Ishikawa (cell line): ENCODE measurements around the gene EPHA2.

Experiments
- CEBPB ChIP-seq: IDR thresholded peaks from 2 replicates; pipeline ENCODE4 v1.6.1; 2012
- CREB1 ChIP-seq: IDR thresholded peaks from 2 replicates; pipeline ENCODE4 v1.6.1; 2012; ENCODE audit warnings: low read depth
- EGR1 ChIP-seq: IDR thresholded peaks from 2 replicates; pipeline ENCODE4 v1.6.1; 2012
- EP300 ChIP-seq: IDR thresholded peaks from 2 replicates; pipeline ENCODE4 v1.6.1; 2012; ENCODE audit warnings: borderline replicate concordance
- FOXM1 ChIP-seq: IDR thresholded peaks from 2 replicates; pipeline ENCODE4 v1.6.1; 2012; ENCODE audit warnings: low read depth, borderline replicate concordance
- NFIC ChIP-seq: IDR thresholded peaks from 2 replicates; pipeline ENCODE4 v1.6.1; 2012
- RAD21 ChIP-seq: IDR thresholded peaks from 2 replicates; pipeline ENCODE4 v1.6.1; 2012; ENCODE audit warnings: low read depth
- TAF1 ChIP-seq: IDR thresholded peaks from 2 replicates; pipeline ENCODE4 v1.6.1; 2012; ENCODE audit warnings: low read depth, mild to moderate bottlenecking
- TCF12 ChIP-seq: IDR thresholded peaks from 2 replicates; pipeline ENCODE4 v1.6.1; 2012; ENCODE audit warnings: low read depth
- TEAD4 ChIP-seq: IDR thresholded peaks from 2 replicates; pipeline ENCODE4 v1.6.1; 2012
- YY1 ChIP-seq: IDR thresholded peaks from 2 replicates; pipeline ENCODE4 v1.6.1; 2012; ENCODE audit warnings: low read depth
- ZBTB7A ChIP-seq: IDR thresholded peaks from 2 replicates; pipeline ENCODE4 v1.6.1; 2012; ENCODE audit warnings: low read depth
- TF ChIP-seq, protein P1 (sequence below): IDR thresholded peaks from 2 replicates; pipeline ENCODE4 v1.6.1; 2012
- TF ChIP-seq, protein P2 (sequence below): IDR thresholded peaks from 2 replicates; pipeline ENCODE4 v1.6.1; 2012
- TF ChIP-seq, protein P3 (sequence below): IDR thresholded peaks from 2 replicates; pipeline ENCODE4 v1.6.1; 2012; ENCODE audit warnings: low read depth, mild to moderate bottlenecking

Gene EPHA2

GRCh38 chr1:16191309-16191708 is 35.4 kb upstream of the EPHA2 start:
- TF ChIP-seq EP300 (no peak), RAD21 (no peak), CEBPB (no peak), NFIC (no peak), TCF12 (no peak), YY1 (no peak), ZBTB7A (no peak), FOXM1 (no peak), CREB1 (no peak), TEAD4 (no peak), EGR1 (no peak)
- TF ChIP-seq, protein P1, sequence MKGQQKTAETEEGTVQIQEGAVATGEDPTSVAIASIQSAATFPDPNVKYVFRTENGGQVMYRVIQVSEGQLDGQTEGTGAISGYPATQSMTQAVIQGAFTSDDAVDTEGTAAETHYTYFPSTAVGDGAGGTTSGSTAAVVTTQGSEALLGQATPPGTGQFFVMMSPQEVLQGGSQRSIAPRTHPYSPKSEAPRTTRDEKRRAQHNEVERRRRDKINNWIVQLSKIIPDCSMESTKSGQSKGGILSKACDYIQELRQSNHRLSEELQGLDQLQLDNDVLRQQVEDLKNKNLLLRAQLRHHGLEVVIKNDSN, result no peak
- TF ChIP-seq, protein P2, sequence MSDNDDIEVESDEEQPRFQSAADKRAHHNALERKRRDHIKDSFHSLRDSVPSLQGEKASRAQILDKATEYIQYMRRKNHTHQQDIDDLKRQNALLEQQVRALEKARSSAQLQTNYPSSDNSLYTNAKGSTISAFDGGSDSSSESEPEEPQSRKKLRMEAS, result no peak
- TF ChIP-seq, protein P3, sequence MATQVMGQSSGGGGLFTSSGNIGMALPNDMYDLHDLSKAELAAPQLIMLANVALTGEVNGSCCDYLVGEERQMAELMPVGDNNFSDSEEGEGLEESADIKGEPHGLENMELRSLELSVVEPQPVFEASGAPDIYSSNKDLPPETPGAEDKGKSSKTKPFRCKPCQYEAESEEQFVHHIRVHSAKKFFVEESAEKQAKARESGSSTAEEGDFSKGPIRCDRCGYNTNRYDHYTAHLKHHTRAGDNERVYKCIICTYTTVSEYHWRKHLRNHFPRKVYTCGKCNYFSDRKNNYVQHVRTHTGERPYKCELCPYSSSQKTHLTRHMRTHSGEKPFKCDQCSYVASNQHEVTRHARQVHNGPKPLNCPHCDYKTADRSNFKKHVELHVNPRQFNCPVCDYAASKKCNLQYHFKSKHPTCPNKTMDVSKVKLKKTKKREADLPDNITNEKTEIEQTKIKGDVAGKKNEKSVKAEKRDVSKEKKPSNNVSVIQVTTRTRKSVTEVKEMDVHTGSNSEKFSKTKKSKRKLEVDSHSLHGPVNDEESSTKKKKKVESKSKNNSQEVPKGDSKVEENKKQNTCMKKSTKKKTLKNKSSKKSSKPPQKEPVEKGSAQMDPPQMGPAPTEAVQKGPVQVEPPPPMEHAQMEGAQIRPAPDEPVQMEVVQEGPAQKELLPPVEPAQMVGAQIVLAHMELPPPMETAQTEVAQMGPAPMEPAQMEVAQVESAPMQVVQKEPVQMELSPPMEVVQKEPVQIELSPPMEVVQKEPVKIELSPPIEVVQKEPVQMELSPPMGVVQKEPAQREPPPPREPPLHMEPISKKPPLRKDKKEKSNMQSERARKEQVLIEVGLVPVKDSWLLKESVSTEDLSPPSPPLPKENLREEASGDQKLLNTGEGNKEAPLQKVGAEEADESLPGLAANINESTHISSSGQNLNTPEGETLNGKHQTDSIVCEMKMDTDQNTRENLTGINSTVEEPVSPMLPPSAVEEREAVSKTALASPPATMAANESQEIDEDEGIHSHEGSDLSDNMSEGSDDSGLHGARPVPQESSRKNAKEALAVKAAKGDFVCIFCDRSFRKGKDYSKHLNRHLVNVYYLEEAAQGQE, result no peak

DNA sequence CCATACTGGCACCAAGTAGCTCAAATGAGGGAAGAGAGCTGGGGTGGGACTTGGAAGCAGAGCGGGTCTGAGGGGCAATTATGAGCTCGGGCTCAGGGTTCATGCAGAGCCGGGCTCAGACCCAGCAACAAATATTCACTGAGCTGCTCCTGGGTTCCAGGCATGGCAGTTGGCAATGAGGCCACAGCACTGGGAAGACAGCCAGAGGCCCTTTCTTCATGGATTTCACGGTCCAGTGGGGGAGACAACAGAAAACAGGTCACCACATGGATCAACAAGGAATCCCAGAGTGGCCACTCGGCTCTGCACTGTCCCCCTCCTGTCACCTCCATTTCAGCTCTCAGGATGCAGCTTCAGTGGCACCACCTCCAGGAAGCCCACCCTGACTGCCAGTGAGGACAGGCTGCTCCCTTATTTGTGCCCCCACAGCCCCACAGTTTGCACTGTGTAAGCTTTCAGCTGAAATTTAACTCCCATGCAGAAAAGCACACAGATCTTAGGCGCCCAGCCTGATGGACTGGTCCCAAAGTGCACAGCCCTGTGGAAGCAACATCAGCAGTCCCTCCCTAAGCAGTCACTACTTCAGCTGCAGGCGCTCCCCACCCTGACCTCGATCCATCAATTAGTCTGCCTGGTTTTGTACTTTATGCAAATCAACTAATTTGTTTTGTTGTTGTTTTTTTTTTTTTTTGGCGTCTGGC is 34.2 kb upstream of the EPHA2 start:
- TF ChIP-seq, protein P2, result peak; percentile 50; the same call in 1 of the 2 replicates
- no peak for TF ChIP-seq RAD21
- TF ChIP-seq TAF1, result no peak
- peak; percentile 77 for TF ChIP-seq NFIC

- TF ChIP-seq, protein P2, result no peak
- TF ChIP-seq, protein P1, result no peak
- TF ChIP-seq NFIC, result no peak
- no peak for TF ChIP-seq EP300
- no peak for TF ChIP-seq CREB1
- TF ChIP-seq TEAD4, result no peak
- TF ChIP-seq TCF12, result no peak
- TF ChIP-seq CEBPB, result no peak
- no peak for TF ChIP-seq YY1
- TF ChIP-seq, protein P3, result no peak
These were observed 33.1 kb upstream of the EPHA2 start for GRCh38 chr1:16189003-16189402.

DNA sequence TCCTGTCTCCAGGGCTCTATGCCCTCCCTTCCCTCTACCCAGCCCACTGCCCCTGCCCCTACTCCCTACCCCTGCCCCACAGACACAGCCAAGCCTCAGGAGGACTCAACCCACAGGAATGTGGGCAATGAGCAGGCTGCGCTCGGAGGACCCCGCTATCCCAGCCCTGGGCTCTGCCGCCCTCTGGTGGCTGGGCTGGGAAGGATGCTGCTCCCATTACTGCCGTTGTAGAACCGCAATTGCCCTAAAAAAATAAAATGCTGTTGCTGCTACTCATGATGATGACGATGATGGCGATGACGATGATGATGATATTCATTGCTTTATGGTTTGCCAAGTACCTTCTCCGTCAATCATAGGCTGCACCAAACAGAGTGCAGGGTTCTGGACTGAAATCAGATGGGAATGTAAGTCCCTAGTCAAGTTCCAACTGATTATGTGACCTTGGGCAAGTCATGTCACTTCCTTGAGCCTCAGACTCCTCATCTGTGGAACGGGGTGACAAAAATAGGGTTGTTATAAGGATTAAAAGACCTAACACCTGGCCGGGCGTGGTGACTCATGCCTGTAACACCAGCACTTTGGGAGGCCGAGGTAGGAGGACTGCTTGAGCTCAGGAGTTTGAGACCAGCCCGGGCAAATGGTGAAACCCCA is 32.0 kb upstream of the EPHA2 start:
- TF ChIP-seq RAD21 (peak; percentile 100), FOXM1 (no peak), ZBTB7A (peak; percentile 73; the same call in 1 of the 2 replicates), EP300 (no peak), TEAD4 (peak; percentile 39; the same call in 1 of the 2 replicates), YY1 (0 out of 2 replicates have a peak, but pooled peaks have one; percentile 22), NFIC (no peak), CREB1 (no peak), CEBPB (no peak), EGR1 (no peak), TAF1 (no peak), TCF12 (no peak)
- TF ChIP-seq, protein P2, result 0 out of 2 replicates have a peak, but pooled peaks have one; percentile 28
- TF ChIP-seq, protein P1, result no peak
- TF ChIP-seq, protein P3, result no peak
